ENCODE measurements around the gene TM9SF4.

GRCh38 chr20:32064667-32065066 lies 44.8 kb upstream of the TM9SF4 start:
- TF ChIP-seq YY1 (IDR thresholded peaks at IDR 0.05; ENCODE audit: low read depth) (no peak), TCF12 (IDR thresholded peaks at IDR 0.05; ENCODE audit: low read depth) (no peak)

All from Ishikawa (cell line).